DMS153 treated with DMSO at 0.1 percent for 48 hours (cell line): Measurements from ENCODE around the gene TMEM231.
"Not testable (repeated sequence)": the region's sequence is repeated elsewhere in the genome, so short reads cannot be mapped to it uniquely, and the experiment has no call there.

Source experiments
- DNase-seq: peaks from one replicate; lab custom pipeline; 2025; ENCODE audit not compliant: unreplicated experiment; lab: John Stamatoyannopoulos, UW

The TMEM231 gene

DNA sequence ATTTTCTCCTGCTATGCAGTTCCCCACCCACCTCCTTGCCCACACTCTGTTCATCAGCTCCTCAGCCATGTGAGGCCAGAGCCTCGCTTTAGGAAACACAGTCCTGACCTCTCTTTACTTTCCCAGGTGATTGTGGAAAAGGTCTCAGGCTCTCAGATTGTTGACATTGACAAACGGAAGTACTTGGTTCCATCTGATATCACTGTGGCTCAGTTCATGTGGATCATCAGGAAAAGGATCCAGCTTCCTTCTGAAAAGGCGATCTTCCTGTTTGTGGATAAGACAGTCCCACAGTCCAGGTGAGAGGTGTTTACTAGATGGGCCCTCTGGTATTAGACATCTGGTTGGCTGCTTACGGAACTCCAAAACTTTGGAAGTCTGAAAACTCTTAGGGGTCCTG lies 11.9 kb upstream of the TMEM231 start:
- no peak for DNase-seq

DNA sequence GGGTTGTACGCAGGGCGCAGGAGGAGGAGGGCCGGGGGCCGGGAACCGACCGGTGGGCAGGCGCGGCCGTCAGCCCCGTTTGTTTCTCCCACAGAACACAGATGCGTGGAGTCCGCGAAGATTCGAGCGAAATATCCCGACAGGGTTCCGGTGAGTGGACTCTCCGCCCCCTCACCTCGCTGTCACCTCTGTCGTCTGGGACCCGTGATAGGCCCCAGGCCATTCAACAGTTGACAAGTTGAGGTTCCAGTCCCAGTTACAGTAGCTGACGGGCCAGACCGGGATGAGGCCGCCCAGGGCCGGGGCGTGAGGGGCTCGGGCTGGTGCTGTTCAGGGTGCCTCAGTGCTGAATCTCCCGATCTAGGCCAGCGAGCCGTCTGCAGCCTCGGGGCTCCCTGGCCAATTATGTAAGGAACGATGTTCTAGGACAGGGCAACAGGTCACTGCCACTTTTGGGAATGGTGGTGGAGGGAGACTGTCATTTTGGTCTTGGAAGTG lies 10.8 kb upstream of the TMEM231 start:
- no peak for DNase-seq

DNA sequence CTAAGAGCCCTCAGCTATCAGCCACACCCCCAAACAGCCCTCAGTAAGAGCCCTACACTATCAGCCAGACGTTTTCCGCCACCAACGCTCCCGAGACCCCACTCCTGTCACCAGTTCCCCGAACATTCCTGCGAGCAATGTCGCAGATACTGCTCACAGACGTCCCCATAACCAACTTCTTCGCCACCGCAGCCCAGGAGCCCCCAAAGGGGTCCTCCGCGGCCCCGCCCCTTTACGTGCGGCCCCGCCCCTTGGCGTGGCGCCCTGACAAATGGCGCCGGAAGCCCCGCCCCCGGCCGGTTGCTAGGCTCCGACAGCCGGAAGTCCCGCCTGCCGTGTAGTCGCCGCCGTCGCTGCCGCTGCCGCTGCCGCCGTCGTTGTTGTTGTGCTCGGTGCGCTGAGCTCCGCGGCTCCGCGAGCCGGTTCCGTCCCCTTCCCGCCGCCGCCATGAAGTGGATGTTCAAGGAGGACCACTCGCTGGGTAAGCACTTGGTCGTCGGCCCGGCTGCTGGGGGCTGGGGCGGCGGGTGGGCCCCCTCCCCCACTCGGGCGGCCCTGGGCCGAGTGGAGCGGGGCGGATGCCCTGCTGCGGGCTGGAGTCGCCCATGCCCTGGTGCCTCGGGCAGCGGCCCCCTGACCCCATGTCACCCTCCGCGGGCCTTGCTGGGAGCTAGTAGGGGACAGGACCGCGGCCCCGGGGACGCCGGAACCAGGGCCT lies 10.1 kb upstream of the TMEM231 start, which contains the start of gene GABARAPL2:
TSS of gene GABARAPL2 (plus strand) at position 340 of the 718 bp plus-strand sequence. CDS start at position 448, 108 bp downstream.
- peak; percentile 72 for DNase-seq

DNA sequence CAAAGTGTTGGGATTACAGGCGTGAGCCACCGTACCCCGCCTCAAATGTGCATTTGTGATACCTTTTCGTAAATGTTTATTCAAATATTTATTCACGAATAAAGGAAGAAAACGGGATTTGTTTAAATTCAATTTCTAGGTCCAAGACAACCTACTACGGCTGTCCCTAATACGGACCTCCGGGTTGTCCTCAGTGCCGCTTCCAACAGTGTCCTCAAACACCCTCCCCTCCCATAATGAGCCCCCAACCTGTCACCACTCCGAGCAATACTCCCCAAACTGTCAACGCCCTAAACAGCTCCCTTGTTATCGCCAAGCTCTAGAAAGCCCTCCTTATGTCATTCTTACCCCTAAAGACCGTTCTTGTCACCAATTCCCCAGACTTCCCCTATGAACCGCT lies 9.6 kb upstream of the TMEM231 start:
- DNase-seq, result no peak

DNA sequence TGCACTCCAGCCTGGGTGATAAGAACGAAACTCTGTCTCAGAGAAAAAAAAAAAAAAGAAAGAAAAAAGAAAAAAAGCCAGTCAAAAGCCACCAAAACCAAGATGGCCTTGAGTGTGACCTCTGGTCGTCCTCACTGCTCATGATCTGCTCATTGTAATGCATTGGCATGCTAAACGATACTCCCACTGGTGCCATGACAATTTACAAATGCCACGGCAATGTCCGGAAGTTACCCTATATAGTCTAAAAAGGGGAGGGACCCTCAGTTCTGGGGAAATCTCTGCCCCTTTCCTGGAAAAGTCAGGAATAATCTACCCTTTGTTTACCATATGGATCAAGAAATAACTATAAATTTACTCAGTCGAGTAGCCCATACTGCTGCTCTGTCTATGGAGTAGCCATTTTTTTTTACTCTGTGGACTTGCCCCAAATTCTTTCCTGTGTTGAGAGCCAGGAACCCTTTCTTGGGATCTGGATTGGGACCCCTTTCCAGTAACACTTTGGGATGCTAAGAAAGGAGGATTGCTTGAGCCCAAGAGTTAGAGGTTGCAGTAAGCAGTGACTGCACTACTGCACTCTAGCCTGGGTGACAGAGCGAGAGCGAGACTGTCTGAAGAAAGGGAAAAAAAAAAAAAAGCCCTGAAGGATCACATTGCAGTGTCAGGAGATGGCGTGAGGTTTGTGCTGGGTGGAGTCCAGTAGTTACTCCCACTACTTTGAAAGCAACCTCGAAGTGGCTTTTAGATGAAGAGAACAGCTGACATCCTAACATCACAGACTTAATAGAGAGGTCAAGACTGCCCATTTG lies 3.7 kb upstream of the TMEM231 start:
- no peak for DNase-seq

DNA sequence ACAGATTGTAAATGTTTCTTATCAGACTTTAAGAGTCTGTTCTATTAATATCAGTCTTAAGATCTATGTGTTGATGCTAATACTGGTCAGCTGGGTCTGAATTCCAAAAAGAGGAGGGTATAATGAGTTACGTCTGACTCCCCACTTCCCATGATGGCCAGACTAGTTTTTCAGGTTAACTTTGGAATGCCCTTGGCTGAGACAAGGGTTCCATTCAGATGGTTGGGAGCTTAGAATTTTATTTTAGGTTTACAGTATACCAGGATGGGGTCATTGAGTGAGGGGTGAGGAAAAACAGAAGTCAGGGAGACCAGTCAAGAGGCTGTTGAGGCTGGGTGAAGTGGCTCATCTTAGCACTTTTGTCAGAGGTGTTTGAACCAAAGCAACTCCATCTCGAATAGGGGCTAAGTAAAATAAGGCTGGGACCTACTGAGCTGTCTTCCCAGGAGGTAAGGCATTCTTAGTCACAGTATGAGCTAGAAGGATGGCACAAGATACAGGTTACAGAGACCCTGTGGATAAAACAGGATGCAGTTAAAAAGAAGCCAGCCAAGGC lies 2.9 kb upstream of the TMEM231 start:
- DNase-seq, result no peak

DNA sequence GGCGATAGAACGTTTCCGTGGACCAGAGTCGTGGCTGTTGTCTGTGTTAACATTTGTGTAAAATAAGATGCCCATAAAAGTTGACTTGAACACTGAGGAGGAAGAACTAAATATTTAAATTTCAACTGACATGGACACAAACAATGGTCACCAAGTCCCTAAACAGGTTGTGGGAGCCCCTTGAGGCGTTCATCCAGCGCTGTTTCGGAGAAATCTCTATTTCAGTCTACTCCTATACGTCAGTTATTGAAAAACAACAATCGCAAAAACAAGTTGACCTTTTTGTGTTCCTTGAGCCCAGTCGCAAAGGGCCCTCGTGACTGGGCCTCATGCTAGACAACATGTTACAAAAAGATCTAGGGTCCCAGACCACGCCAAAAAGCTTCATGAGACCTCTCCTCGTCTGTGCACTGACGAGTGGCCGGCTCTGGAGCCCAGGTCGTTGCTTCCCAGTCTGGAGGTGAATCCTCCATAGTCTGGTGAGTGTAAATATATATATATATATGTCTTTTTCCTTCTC lies 439 bp upstream of the TMEM231 start:
- DNase-seq, result no peak

DNA sequence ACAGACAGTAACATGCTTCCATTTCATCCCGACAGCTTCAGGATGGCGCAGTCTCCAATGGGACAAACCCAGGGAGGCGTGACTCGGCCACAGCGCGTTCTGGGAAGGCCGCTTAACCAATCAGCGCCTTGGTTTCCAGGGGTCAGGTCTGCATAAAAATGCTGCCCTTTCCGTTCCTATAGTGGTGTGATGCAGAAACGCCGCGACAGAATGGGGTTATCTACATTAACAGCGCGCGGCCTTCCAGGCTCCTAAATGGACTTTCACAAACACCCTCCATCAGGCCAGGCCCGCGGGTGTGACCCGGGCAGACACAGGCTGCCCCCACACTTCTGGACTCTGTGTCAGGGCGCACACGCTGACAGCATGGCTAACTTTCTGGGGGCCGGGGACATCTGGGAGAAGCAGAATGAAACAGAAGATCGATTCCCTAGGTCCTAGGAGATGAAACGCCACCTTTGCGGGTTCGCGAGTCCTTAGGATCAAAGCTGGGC lies 792 bp downstream of the TMEM231 start:
- DNase-seq, result peak; percentile 80

DNA sequence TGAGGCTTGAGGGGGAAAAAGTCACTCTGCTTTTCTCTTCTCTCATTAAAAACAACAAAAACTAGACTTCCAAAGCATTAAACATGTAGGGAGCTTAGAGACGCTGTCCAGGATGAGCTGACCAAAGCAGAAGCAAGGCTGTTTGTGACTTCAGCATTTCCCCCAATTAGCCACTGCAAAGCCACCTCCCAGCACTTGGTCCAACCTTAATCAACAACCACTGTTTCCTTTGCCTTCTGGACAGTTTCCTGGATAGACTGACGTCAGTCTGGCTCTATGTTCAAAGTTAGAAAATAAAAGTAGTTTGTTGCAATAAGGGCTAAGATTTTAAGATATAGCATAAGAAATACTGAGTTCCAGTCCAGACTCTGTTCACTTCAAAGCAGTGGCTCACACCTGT lies 3.1 kb downstream of the TMEM231 start:
- DNase-seq, result no peak

DNA sequence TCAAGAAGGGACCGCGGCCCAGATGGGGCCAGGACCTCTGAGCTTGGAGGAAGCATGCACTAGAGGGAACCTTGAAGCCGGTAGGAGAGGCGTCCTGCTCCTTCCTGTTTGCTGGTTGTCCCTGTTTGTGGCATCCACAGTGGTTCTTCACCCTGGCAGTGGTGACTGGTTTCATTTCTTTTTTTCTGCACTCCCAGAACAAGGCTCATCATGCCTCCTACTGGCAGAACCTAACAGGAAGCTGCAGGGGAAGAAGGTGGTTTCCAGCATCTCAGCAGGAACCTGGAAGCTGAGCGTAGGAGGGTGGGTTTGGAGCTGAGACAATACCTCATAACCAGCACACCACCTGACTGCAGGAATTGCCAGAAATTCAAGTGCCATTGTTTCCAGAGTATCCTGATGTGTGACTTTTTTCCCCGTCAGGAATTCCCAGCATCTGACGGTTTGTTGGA lies 5.8 kb downstream of the TMEM231 start:
- DNase-seq, result peak; percentile 7

DNA sequence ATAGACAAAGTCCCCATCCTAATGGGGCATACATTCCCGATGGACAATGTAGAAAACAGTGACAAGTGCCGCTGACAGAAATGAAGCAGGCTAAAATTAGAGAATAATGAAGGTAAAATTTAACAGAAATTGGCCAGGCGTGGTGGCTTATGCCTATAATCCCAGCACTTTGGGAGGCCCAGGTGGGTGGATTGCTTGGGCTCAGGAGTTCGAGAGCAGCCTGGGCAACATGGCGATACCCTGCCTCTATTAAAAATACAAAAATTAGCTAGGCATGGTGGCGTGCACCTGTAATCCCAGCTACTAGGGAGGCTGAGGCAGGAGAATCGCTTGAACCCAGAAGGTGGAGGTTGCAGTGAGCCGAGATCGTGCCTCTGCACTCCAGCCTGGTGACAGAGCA lies 7.6 kb downstream of the TMEM231 start:
- DNase-seq, result not testable (repeated sequence)

DNA sequence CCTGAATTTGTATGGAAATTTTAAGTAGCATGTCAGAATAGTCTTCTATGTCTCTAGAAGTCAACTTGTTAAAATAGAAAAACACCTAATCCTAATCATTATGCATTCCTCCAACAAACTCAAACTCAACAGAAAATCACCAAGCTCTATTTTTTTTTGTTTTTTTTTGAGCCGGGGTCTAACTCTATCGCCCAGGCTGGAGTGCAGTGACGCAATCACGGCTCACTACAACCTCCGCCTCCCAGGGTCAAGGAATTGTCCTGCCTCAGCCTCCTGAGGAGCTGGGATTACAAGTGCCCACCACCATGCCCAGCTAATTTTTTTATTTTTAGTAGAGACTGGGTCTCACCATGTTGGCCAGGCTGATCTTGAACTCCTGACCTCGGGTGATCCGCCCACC lies 9.8 kb downstream of the TMEM231 start:
- no peak for DNase-seq

DNA sequence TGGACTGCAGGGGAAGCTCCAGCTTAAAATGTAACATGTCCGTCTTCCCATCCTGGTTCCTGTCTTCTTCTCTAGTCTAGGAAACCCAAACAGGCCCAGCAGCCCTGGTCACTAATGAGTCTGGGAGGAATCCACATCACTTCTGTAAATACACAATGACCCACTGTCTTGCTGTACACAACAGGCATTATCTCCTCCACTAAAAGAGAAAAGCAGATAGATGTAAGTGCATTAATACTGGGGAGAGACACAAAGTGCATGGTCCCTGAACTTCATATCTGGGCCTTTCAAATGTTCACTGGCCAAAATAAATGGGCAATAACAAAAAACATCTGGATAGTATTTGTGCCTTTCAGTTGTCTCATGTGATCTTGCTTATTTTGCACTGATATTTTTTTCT lies 10.2 kb downstream of the TMEM231 start:
- not testable (repeated sequence) for DNase-seq

DNA sequence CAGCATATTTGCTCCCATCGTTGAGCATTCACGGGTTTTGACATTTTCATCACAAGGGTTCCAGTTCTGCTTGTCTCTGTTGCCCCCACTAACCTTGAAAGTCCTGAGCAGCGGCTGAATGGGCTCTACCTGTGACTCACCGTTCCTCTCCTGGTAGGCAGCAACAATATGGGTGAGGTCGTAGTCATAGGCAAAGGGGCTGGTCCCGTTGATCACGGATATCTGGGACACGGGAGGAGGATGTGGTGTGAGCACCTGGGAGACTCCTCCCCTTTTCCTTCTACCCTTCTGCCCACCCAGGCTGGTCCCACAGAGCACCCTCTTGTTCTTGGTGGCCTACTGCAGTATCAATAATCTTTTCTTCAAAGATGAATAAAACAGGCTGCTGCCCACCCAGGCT lies 13.6 kb downstream of the TMEM231 start:
- not testable (repeated sequence) for DNase-seq

DNA sequence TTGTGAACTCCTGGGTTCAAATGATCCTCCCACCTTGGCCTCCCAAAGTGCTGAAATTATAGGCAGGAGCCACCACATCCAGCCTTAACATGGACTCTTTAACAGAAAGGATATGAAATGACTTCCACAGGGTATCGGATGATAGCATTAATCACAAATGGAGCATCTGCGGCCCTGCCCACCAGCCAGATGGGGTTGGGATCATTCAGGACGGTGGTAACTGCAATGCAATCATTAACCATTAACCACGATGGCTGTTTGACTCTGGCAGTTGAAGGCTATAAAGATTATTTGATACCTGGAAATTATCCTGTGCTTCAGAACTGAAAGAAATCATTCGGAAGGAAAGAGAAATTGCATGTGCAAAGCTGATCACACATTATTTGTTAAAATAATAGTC lies 14.8 kb downstream of the TMEM231 start:
- DNase-seq, result no peak

DNA sequence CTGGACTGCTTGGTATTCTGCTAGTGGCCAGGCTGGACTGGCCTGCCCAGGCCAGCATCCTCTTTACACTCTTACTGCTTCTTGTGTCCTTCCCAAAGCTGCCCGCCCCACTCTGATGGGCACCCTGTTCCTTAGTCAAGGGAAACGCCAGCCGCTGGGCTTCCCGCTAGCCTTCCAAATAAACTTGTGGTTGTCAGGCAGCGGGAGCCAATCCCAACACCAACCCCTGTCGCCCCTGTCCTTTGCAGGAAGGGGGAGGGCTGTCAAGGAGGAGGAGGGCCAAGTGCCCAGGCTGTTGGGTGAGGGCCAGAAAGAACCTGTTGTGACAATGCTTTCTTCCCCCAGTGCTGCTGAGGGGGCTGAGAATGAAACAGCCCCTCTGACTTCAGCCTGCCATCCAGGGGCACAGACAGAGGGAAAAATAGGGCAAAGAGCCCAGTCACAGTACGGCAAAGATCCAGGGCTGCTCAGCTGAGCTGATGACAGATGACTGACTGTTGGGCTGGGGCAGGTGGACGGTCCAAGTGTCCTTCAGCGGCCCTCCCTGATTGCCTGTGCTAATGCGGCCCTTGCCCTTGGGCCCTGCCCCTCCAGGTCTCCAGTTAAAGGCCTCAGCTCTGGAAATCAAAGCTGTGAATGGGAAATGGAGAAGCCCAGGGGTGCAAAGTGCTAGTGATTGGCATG lies 17.0 kb downstream of the TMEM231 start:
- DNase-seq, result not testable (repeated sequence)

DNA sequence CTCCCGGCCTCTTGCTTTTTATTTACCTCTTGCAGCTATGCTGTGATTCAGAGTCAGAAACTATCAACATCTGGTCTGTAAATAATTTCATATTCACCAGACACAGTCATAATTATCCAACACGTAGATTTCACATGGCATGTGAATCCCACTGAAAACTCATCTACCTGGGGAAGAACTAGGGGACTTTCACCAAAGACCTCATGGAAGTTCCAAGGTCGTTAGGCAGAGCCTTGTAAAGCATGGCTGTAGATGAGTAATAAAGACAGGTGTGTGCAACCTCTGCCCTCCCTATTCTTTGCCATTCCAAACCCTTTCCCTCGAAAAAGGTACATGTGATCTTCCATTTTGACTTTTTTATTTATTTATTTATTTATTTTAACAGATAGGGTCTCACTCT lies 18.3 kb downstream of the TMEM231 start:
- DNase-seq, result no peak

DNA sequence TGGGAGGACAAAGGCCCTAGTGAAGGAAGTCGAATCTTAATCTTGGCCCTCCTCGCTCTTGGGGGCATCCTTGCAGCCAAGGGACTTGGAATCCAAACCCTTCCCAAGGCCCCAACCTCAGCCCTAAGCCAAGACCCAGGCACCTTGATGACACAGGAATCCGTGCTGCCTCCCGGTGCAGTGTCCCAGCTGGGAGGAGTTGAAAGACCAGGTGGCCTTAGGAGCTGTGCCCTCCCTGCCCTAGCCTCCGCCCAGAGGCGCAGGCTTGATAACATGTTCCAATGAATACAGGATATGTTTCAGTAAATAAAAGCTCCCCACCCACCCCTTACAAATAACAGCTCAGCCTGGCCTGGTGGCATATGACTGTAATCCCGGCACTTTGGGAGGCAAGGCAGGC lies 20.2 kb downstream of the TMEM231 start, which contains the start of gene CHST5:
TSS of gene CHST5 (minus strand) at position 208 of the 400 bp plus-strand sequence. CDS start 5,724 bp downstream, outside the sequence.
- DNase-seq, result no peak

DNA sequence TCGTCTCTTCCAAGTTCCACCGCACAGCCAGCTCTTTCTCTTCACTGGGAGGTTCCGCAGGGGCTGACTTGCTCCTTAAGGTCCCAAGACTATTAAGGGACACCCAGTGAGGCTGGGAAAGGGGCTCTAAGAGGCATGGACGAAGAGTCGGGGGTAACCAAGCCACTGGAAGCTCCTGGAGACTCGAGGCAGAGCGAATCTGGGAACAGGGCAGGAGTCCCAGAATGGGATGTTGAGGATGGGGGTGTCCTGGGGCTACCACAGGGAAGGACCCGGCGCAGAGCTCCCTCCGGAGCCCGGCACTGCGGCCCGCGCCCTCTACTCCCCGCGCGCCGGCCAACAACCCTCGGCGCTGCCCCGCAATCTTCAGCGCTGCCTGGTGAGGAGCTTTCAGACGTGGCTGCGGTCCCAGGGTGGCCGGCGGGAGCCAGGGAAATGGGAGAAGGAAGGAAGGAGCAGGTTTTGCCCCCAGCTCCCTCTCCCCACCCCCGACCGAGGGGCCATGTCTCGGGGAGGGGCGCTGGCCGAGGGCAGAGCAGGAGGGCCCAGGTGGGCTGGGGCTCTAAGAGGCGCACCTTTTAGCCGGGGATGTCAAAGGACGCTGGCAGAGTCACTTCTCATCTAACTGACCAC lies 20.7 kb downstream of the TMEM231 start:
- no peak for DNase-seq

DNA sequence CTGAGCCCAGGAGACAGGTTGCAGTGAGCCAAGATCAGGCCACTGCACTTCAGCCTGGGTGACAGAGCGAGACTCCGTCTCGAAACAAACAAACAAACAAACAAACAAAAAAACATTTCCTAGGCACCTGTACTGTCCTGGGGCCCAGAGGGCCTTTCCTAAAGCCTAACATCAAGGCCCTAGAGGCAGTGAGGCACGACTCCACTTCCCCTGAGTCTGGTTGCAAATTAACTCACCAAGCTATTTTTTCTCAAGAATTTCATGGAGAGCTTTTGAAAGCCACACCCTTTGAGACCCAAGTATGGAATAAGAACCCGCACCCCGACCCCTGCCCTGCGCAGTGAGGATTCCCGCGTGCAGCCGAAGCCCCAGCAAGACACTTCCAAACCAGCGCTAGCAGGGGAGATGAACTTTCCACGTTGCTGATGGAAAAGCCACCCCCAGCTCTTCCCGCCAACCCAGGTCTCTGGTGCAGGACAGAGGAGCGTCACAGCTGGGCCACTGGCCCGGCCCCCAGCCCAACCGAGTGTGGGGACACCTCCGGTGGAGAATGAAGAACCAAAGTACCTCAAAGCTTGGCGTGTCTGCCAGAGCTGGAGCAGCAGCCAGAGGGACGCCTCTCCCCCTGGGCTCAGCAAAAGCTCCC lies 21.4 kb downstream of the TMEM231 start:
- no peak for DNase-seq
